22Rv1 (cell line): ENCODE results near the gene FHAD1.

ENCODE experiments used
- ZFX ChIP-seq: fragments of 450-650 bp; IDR thresholded peaks from 2 replicates; pipeline ENCODE4 v1.6.1; 2017; ENCODE audit warnings: antibody characterized with exemption, borderline replicate concordance
- TF ChIP-seq, protein P1 (sequence below): fragments of 450-650 bp; IDR thresholded peaks from 2 replicates; pipeline ENCODE4 v1.5.1; 2017; ENCODE audit warnings: mild to moderate bottlenecking

DNA sequence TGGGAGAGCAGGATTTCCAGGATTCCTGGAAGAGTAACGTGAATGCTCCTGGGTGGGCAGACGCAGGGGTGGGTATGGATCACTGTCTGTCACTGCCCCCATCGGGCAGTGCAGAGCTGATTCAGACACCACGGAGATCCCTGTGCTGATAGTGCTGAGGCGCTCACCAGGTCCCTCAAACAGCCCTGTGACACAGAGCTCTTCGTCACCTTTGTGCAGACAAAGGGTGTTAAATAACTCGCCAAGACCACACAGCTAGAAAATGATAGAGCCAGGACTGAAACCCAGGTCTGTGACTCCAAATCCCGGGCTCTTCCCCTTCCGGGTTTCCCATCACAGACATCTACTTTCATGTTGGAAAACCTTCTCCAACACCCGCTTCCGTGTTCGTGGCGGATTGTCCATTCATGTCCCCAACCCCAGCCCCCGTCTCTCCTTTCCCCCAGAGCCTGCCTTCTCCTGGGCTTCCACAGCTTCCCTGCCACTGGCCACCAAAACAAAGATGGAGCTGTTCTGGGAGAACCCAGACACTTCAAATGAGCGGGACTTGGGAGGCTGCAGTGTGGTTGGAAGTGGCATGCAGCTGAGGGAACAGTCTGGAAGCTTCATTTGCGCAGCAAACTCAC lies 165.3 kb downstream of the FHAD1 start:
- TF ChIP-seq, protein P1, sequence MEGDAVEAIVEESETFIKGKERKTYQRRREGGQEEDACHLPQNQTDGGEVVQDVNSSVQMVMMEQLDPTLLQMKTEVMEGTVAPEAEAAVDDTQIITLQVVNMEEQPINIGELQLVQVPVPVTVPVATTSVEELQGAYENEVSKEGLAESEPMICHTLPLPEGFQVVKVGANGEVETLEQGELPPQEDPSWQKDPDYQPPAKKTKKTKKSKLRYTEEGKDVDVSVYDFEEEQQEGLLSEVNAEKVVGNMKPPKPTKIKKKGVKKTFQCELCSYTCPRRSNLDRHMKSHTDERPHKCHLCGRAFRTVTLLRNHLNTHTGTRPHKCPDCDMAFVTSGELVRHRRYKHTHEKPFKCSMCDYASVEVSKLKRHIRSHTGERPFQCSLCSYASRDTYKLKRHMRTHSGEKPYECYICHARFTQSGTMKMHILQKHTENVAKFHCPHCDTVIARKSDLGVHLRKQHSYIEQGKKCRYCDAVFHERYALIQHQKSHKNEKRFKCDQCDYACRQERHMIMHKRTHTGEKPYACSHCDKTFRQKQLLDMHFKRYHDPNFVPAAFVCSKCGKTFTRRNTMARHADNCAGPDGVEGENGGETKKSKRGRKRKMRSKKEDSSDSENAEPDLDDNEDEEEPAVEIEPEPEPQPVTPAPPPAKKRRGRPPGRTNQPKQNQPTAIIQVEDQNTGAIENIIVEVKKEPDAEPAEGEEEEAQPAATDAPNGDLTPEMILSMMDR: no peak
- no peak for TF ChIP-seq ZFX
